Measurements from ENCODE around the gene SHC2.

The SHC2 gene

GRCh38 chr19:460877-461720, at the start of gene SHC2 (continued):
- no peak for TF ChIP-seq BCL11A (tag by site-specific recombination; IDR thresholded peaks at IDR 0.05; ENCODE audit: low read depth)
- no peak for TF ChIP-seq ZBTB48 (tag by site-specific recombination; IDR thresholded peaks at IDR 0.05)
- TF ChIP-seq, protein P1, sequence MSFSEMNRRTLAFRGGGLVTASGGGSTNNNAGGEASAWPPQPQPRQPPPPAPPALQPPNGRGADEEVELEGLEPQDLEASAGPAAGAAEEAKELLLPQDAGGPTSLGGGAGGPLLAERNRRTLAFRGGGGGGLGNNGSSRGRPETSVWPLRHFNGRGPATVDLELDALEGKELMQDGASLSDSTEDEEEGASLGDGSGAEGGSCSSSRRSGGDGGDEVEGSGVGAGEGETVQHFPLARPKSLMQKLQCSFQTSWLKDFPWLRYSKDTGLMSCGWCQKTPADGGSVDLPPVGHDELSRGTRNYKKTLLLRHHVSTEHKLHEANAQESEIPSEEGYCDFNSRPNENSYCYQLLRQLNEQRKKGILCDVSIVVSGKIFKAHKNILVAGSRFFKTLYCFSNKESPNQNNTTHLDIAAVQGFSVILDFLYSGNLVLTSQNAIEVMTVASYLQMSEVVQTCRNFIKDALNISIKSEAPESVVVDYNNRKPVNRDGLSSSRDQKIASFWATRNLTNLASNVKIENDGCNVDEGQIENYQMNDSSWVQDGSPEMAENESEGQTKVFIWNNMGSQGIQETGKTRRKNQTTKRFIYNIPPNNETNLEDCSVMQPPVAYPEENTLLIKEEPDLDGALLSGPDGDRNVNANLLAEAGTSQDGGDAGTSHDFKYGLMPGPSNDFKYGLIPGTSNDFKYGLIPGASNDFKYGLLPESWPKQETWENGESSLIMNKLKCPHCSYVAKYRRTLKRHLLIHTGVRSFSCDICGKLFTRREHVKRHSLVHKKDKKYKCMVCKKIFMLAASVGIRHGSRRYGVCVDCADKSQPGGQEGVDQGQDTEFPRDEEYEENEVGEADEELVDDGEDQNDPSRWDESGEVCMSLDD (tag by site-specific recombination; IDR thresholded peaks at IDR 0.05), result peak; percentile 40; the same call in 1 of the 2 replicates
- TF ChIP-seq ZNF24 (tag by site-specific recombination; IDR thresholded peaks at IDR 0.05), result no peak
- TF ChIP-seq ZXDB (tag by site-specific recombination; IDR thresholded peaks at IDR 0.05), result no peak
- TF ChIP-seq WT1 (tag by site-specific recombination; IDR thresholded peaks at IDR 0.05), result no peak
- TF ChIP-seq ZNF37A (tag by site-specific recombination; IDR thresholded peaks at IDR 0.05), result no peak
- TF ChIP-seq ZNF558 (tag by site-specific recombination; IDR thresholded peaks at IDR 0.05), result no peak

DNA sequence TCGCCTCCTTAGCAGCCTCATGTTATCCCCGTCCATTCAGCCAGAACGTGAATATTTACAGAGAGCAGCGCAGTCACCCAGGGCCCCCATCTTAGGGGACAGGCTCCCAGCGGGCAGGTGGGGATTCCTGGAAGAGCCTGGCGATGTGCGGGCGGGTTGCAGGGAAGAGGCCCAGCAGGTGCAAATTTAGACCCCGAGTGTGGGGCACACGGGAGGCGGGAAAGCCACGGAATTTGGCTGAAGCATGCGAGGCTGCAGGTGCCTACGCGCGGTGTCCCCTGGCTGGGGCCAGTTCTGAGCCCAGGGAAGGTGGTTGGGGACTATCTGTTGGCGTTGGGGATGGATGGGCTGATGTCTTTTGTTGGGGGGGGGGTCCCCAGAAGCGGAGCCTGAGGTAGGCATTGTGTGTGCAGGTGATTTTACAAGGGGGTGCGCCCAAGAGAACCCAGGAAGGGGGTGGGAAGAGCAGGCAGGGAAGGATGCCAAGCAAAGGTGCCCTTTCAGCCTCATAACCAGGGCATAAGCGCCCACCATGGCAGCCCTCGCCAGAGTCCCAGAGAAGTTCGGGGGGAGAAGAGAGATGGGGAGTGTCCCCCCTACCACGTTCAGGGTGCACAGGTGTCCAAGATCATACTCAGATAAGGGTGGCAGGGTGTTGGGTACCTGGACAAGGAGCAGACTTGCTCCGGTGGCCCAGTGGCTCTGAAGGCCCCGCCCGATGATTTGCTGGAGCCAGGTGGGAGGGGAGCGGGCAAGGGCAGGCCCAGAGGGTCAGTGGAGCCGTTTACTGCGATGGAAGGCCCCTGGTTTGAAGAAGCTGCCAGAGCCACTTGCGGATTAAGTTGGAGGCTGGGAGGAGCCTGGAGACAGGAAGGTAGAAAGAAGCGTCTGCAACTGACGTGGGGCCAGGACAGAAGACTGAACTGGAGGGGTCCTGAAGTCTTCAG, 47.6 kb upstream of the SHC2 start:
- Histone ChIP-seq H3K36me3 (ENCODE audit: control insufficient read depth in 2 of 2, insufficient read depth in 1 of 2, low read length in 2 of 2) (peaks cover 0 to 6% of the 10 kb centered on the region in 2 experiments; a peak in 1 of 3 replicates), H3K4me3 (ENCODE audit: low read depth, low read length) (peak overlapping the region; percentile 72), H3K27ac (ENCODE audit: extremely low read depth, low read depth, low read length) (peak overlapping the region; percentile 93; the same call in 1 of the 2 replicates), H3K9me3 (ENCODE audit: control insufficient read depth, insufficient read depth, low read depth, low read length) (no peaks in the 10 kb centered on the region), H3K4me1 (ENCODE audit: control insufficient read depth, insufficient read depth, low read length) (peaks cover 7% of the 10 kb centered on the region; the same call in 1 of the 2 replicates)
- CTCF ChIA-PET, result interaction anchor here (2.9 kb wide), 1 partner anchor 22 kb away, joined by 49 read pairs; the partner anchor contains the start of gene CDC34
- POLR2A ChIA-PET, result interaction anchor here (0.6 kb wide), 2 partner anchors 16 to 18 kb away, joined by 3 to 4 read pairs; no protein-coding TSS in a partner anchor
- TF ChIP-seq ZNF341 (tag by site-specific recombination; IDR thresholded peaks at IDR 0.05; ENCODE audit: low read depth) (peak; percentile 87), YY2 (tag by site-specific recombination; IDR thresholded peaks at IDR 0.05) (no peak), TRIM28 (IDR thresholded peaks at IDR 0.05; ENCODE audit: borderline replicate concordance, low read length) (no peak), SCRT2 (tag by site-specific recombination; IDR thresholded peaks at IDR 0.05) (no peak), ZFP41 (tag by site-specific recombination; IDR thresholded peaks at IDR 0.05; ENCODE audit: borderline replicate concordance) (no peak), ZNF600 (tag by site-specific recombination; IDR thresholded peaks at IDR 0.05) (peak; percentile 50; the same call in 1 of the 2 replicates)
- TF ChIP-seq, protein P2, sequence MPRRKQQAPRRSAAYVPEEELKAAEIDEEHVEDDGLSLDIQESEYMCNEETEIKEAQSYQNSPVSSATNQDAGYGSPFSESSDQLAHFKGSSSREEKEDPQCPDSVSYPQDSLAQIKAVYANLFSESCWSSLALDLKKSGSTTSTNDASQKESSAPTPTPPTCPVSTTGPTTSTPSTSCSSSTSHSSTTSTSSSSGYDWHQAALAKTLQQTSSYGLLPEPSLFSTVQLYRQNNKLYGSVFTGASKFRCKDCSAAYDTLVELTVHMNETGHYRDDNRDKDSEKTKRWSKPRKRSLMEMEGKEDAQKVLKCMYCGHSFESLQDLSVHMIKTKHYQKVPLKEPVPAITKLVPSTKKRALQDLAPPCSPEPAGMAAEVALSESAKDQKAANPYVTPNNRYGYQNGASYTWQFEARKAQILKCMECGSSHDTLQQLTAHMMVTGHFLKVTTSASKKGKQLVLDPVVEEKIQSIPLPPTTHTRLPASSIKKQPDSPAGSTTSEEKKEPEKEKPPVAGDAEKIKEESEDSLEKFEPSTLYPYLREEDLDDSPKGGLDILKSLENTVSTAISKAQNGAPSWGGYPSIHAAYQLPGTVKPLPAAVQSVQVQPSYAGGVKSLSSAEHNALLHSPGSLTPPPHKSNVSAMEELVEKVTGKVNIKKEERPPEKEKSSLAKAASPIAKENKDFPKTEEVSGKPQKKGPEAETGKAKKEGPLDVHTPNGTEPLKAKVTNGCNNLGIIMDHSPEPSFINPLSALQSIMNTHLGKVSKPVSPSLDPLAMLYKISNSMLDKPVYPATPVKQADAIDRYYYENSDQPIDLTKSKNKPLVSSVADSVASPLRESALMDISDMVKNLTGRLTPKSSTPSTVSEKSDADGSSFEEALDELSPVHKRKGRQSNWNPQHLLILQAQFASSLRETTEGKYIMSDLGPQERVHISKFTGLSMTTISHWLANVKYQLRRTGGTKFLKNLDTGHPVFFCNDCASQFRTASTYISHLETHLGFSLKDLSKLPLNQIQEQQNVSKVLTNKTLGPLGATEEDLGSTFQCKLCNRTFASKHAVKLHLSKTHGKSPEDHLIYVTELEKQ (tag by site-specific recombination; IDR thresholded peaks at IDR 0.05; ENCODE audit: borderline replicate concordance), result no peak

All from HEK293 (cell line).